Activated CD8-positive, alpha-beta memory T cell treated with anti-CD3 and anti-CD28 coated beads for 1 hour (primary cell): Measurements from ENCODE around the gene MPPED1.

Source experiments
- DNase-seq, 2 donors: peaks; one replicate each; pipeline ENCODE4 v3.0.0-alpha.2; 2020; ENCODE audit warnings: low read depth in 1 of 2; ENCODE audit errors: extremely low read depth in 1 of 2

The MPPED1 gene

GRCh38 chr22:43428521-43428920 lies 16.7 kb downstream of the MPPED1 start:
- DNase-seq = no peak

DNA sequence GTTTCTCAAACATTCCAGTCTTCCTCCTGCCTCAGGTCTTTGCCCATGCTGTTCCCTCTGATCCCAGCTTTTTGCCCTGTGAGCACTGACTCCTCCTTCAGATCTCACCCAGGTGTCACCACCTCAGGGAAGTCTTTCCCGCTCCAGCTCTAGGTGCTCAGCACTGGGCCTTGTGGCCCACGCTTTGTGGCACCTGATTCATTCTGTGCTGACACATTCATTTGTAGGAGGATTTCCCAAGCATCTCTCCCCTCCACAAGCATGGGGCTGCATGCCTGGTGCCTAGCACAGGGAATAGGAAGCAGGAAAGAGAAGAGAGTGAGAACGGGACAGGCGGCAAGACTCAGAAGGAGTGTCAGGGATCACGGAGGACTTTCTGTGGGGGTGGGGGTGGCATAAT lies 17.6 kb downstream of the MPPED1 start:
- DNase-seq = no peak

- no peak for DNase-seq
These were observed 20.2 kb downstream of the MPPED1 start for GRCh38 chr22:43431808-43432554.

- DNase-seq = no peak
These were observed 21.1 kb downstream of the MPPED1 start for GRCh38 chr22:43432883-43433415.

GRCh38 chr22:43433451-43434274 lies 21.8 kb downstream of the MPPED1 start:
- no peak for DNase-seq

DNA sequence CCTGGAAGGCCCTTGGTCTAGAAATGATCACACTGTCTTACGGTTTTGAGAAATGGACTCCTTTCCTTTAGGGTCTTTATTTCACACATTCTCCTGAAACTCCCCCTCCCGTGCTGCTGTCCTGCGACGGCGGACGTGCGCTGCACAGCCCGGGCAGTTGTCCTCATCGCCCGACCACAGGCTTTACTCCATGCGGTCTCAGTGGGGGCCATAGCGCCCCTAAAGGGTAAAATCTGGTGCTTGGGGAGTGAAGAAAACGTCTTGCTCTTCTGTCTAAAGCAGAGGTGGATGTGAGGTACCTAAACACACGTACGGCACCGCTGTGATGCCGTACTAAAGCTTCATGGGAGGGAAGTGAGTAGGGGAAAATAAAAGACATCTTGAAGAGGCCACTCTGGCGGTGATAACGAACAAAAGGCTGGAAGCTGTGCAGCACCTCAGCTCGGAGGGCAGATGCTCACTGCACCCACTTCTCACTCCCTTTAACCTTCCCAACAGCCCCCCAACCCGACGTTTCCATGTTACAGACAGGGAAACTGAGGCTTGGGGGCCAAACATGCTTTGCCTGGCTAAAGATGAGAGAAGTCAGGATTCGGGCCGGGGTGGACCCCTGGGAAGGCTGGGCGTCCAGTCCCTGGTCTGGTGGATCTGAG lies 22.6 kb downstream of the MPPED1 start:
- no peak for DNase-seq

GRCh38 chr22:43434928-43435311 lies 23.1 kb downstream of the MPPED1 start:
- no peak for DNase-seq

- DNase-seq = no peak
These were observed 24.3 kb downstream of the MPPED1 start for GRCh38 chr22:43435851-43436811.

DNA sequence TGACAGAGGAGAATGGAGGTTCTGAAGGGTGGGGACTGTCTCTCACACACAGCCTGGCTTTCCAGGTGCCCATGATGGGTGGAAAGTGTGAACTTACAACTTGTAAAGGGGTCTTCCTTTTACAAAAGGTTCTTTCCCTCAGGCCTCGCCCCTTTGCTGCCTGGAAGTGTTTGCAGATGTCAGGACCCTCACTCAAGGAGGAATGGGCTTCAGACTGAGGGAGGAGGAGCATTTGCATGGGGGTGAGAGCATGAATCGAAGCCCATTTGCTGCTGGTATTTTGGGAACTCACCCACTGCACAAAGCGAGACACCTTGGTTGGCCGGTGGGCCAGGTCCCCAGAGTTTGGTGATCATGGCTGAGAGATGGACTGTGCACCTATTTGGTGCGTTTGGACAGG lies 25.1 kb downstream of the MPPED1 start:
- no peak for DNase-seq

DNA sequence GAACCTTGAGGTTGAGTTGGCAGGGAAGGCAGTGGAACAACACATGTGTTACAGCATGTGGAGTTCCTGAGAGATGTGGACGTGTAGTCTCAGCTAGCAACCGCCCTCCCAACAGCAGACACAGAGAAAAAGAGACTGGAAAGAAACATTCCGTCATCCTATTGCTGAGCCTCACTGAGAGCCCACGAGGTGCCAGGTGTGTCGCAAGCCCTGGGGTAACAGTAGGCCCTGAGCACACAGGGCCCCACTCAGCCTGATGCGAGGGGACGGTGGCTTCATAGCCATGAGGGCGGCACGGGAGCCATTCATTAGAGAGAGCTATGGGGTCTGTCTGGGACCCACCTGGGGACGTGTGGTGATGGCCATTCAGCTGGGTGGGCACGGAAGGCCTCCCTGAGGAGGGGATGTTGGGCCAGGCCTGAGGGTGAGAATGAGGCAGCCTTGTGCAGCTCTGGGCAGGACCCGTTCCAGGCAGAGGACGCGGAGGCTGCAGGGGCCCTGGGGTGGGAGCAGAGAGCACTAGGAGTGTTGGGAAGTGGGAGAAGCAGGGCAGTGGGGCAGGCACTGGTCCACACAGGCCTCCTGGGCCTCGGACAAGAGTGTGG lies 26.2 kb downstream of the MPPED1 start:
- no peak for DNase-seq

DNA sequence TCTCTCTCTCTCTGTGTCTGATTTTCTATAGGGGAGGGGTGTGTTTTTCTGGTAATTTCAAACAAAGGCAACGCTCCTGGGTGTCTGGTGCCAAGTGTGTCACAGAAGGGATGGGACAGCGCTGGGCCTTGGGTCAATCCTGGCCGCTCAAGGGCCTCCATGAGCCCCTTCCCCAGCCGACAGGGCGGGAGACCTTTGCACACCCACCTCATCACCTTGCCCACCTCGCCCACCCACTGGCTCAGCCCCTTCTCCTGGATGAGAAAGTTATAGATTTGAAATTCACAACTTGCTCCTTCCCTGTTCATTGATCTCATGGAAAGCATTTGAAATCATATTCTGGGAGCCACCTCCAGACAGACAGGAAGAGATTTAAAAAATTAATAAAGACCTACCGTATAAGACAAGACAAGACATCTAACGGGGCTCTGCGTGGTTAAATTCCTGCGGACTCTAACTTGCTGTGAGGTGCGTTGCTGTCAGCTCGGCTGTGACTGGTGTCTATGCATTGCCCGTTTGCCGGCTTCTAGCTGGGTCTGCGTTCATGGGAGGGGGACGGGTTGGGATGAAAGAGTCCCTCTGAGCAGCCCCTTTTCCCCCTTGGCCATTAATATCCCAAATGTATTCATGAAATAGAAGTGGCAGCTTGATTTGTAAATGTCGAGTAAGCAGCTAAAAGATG lies 27.0 kb downstream of the MPPED1 start:
- DNase-seq = no peak

DNA sequence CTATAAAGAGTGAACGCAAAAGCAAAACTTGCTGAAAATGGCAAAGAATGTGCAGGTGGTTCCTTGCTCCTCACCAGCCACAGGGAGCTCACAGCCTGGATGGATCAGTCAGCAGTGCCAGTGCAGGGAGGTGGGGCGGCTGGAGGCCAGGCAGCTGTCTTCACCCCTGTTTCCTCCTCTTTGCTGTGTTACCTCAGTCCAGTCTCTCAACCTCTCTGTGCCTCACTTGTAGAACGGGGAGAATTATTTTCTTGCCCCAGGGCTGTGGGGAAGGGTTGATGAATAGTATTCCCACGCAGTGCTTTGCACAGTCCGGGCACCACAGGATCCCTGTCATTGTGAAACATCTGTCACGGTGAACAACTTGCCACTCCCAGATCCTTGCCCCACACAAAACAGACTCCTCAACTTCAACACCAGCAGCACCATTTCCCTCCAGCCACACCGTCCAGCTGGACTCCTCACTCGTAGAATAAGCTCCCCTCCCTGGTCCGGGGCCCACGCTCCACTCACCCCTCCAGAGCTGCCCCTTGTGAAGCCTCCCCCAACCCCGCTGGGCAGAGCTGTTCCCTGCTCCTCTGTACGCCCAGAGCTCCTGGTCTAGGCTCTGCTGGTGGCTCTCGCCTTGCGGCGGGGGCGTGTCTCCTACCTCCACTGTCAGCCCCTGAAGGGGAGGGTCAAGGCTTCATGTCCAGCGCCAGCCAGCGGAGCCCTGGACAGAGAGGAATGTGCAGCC lies 27.7 kb downstream of the MPPED1 start:
- DNase-seq = no peak

- DNase-seq = no peak
These were observed 28.2 kb downstream of the MPPED1 start for GRCh38 chr22:43440104-43440387.

- no peak for DNase-seq
These were observed 28.7 kb downstream of the MPPED1 start for GRCh38 chr22:43440556-43440955.

DNA sequence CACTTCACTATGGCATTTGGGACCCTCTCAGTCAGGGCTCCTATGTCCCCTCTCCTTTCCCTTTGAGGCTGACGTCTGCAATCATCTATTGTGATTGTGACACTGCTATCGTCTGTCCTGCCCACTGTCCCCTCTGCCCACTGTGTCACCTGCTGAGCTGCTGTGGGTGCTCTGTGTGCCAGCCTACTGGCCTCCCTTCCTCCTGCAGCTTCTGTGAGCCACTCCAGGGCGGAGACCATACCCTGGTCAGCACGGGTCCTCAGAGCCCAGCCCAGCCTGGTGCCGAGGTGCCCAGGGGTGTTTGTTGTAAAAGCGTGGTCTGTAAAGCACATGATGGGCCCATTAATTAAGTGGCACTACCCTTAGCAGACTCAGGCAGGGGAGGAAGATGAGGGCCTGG lies 29.4 kb downstream of the MPPED1 start:
- no peak for DNase-seq

DNA sequence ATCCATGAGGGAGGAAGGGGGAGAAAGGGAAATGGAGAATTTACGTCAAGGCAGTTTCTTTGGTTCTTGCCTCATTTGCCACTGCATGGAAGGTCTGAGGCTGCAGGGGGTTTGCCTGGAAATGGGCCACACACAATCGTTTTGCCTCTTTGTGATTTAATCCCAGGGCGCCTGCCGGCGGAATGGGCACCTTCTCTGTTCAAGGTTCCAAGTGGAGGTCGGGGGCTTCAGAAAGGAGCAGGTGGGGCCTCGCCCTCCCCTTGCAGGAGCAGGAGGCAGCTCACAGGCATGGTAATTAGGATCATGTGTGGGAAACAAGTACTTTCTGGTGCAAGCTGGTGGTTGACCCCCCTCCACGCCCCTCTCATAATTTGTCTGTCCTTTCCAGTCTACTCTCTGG lies 29.9 kb downstream of the MPPED1 start:
- DNase-seq = no peak

DNA sequence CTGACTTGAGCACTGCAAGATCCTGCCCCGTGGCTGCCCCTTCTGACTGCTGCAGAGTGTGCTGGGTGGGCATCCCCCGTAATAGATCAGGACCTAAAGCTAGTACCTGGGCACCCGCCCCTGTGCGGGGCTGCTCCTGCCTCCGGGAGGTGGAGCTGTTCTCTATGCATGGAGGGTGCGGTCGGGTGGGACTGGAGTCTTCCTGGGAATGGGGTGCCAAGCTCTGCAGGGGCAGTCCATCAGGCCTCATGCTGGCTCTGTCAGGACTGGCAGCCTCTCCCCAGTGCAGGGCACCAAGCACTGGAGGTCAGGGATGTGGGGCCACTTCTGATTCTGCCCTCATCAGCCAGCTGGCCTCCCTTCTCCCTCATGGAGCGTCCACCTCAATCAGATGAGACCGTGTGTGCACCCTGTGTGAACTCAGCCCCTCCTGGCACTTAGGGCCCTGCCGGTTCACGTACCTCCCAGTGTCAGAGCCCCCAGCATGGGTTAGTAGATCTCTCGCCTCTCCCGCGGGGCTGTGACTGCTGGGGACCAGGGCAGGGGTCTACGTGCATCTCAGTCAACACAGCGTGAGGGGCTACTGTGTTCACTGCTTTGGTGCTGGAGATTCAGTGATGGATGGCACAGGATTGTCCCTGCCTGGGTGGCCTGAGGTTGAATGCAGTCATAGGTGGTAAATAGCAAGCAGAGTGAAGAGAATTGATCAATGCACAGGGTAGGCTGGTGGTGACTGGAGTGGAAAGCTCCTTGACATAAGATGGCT lies 30.8 kb downstream of the MPPED1 start:
- DNase-seq = no peak

GRCh38 chr22:43443152-43443471 lies 31.3 kb downstream of the MPPED1 start:
- no peak for DNase-seq
